NOMO-1 treated with dmso at 0.1 percent for 144 hours (cell line): ENCODE data around the gene GALM.
"Not testable (repeated sequence)": the region's sequence is repeated elsewhere in the genome, so short reads cannot be mapped to it uniquely, and the experiment has no call there.

Experiments used
- DNase-seq: peaks from one replicate; lab custom pipeline; 2025; ENCODE audit not compliant: unreplicated experiment; lab: John Stamatoyannopoulos, UW

GALM gene

GRCh38 chr2:38676681-38677080, 10.8 kb downstream of the GALM start:
- no peak for DNase-seq

- not testable (repeated sequence) for DNase-seq
Measured at GRCh38 chr2:38680868-38681267, 15.0 kb downstream of the GALM start.

GRCh38 chr2:38682008-38682575, 16.2 kb downstream of the GALM start:
- DNase-seq = no peak

DNA sequence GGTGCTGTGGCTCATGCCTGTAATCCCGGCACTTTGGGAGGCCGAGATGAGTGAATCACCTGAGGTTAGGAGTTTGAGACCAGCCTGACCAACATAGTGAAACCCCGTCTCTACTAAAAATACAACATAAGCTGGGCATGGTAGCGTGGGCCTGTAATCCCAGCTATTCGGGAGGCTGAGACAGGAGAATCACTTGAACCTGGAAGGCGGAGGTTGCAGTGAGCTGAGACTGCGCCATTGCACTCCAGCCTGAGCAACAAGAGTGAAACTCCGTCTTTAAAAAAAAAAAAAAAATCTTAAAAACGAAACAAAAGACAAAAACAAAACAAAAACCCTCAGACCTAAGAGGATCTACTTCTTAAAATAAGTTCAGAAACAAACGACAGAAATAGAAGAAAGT, 16.7 kb downstream of the GALM start:
- not testable (repeated sequence) for DNase-seq

DNA sequence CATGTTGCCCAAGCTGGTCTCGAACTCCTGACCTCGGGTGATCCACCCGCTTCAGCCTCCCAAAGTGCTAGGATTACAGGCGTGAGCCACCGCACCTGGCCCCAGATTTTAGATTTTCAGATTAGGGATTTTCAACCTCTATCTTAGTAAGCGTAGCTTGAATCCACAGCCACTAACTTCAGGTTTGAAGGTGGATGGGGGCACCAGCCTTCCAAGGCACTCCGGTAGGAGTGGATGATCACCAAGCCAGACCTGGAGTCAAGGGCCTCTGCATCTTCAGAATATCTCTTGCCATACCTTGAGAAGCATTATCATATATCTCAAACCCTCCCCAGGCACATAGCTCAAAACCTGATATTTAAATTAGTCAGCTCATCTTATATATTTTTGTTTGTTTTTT, 17.9 kb downstream of the GALM start:
- DNase-seq = no peak

DNA sequence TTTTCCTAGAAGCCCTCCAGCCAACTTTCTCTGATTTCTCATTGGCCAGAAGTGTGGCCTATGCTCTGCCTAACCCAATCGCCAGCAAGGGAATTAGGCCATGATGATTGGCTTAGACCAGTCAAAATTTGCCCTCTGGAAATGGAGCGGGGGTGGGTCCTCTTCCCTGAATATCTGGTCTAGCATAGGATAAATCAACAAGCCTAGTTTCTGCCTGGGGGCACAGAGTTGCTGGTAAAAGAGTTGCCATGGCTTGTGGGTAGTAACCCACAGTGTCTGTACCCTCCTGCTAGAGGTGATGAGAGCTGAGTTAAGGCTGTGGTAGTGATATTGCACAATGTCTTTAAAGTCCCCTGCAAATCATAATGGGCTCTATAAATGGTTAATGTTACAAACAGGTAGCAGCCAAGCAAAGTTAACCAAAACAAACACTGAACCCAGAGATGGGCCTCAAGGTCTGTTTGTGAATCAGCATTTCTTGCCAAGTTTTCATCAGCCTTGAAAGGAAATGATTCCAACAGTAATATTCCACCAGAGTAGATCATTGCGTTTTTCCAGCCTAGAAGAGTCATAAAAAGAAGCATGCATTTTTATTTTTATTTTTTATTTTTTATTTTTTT, 19.3 kb downstream of the GALM start:
- no peak for DNase-seq

GRCh38 chr2:38690499-38691420, 24.8 kb downstream of the GALM start:
- DNase-seq = no peak

DNA sequence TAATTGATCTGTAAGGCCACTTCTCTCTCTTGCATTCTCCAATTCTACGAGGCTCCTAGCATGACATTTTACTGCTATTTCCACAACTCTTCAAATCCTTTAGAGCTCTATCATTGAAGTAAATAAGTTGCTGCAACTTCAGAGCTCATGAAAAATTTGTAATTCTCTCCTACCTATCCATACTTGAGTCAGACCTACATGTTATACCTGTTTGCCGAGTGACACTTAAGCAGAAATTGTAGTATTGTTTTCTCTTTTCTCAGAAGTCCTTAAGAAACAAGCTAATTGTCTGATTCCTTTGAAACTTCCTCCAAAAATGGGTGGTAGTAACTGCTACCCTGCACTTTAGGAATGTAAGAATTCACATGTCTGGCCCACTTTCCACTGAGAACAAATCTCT, 26.1 kb downstream of the GALM start:
- DNase-seq = no peak

DNA sequence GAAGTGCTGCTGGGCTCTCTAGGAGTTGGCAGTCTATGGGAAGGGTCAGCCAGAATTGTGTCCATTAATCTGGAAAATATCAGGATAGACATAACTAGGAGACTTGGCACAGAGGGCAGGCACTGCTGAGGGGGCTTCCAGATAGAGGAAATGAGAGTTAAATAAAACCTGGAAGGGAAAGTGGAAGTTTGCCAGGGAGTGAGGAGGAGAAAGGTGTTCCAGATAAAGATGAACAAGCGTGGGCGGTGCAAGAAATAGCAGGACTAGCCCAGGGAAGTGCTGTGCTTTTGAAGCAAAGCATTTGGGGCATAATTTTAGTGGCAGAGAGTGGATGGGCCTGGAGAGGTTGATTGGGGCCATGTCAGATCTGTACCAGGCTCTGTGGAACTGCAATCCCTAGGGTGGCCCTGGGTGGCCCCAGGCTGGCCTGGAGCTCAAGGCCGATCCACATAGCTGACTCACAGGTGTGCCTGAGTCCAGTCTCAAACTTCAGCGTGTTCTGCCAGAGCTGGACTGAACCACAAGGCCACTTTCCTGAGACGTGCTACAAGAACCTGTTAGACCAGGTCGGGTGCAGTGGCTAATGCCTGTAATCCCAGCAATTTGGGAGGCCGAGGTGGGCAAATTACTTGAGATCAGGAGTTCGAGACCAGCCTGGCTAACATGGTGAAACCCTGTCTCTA, 26.9 kb downstream of the GALM start:
- DNase-seq = no peak

GRCh38 chr2:38697116-38697840, 31.4 kb downstream of the GALM start:
- no peak for DNase-seq

GRCh38 chr2:38698467-38699003, 32.6 kb downstream of the GALM start:
- no peak for DNase-seq

- no peak for DNase-seq
Measured at GRCh38 chr2:38700113-38700785, 34.3 kb downstream of the GALM start.

GRCh38 chr2:38700881-38701458, 35.1 kb downstream of the GALM start:
- DNase-seq = no peak

DNA sequence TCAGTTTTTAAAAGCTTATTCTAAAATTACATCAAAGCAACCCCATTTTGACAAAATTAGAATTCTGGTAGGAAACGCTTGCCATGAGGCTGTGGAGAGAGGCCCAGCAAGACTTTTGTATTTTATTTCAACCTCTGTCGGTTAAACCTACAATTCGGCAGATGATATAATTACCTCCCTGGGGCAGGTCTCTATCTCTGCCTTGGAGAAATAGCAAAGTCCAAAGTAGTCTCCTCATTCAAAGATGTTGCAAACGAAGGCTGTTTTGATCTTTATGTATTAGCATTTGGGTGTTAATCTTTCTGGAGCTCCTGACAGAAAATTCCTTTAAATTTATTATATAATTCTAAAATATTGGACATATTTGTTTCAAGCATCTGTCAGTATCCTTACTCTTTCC, 35.6 kb downstream of the GALM start:
- DNase-seq = no peak

DNA sequence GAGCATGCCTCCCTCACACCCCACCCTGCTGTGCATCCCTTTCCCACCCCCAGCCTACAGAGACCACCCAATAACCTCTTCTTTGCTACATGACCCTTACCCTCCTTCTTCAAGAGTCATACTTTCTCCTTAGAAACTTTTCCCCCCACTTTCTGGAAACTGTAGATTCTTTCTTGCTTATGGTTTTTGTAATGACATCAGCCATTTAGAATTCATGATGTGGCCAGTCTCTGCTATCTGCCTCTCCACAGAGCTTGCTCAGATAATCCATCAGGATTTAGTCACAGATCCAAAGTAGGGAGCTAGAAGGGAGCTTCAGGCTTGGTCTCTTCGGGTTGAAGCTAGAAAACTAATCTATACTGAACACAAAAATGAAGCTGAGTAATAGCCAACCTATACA, 36.5 kb downstream of the GALM start:
- DNase-seq = no peak

GRCh38 chr2:38703336-38703735, 37.4 kb downstream of the GALM start:
- not testable (repeated sequence) for DNase-seq

- DNase-seq = no peak
Measured at GRCh38 chr2:38704664-38705063, 38.8 kb downstream of the GALM start.

GRCh38 chr2:38706846-38707345, 41.0 kb downstream of the GALM start:
- no peak for DNase-seq

DNA sequence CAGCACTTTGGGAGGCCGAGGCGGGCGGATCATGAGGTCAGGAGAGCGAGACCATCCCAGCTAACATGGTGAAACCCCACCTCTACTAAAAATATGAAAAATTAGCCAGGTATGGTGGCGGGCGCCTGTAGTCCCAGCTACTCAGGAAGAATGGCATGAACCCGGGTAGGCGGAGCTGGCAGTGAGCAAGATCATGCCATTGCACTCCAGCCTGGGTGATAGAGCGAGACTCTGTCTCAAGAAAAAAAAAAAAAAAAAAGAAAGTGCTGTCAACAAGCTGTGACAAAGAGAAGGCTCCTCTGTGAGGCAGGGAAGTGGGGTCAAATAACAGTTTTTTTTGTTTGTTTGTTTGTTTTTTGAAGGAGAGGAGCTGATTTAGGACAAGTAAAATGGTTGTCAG, 42.6 kb downstream of the GALM start:
- DNase-seq = not testable (repeated sequence)
